GM18861 (cell line): ENCODE measurements around the gene KLC1.

Source experiments
- ATAC-seq: cut with Tn5 transposase; IDR thresholded peaks from one replicate; pipeline ENCODE4 v1.9.1; 2021; ENCODE audit not compliant: unreplicated experiment

Gene KLC1

GRCh38 chr14:103748534-103748857 lies 119.5 kb downstream of the KLC1 start:
- no peak for ATAC-seq

DNA sequence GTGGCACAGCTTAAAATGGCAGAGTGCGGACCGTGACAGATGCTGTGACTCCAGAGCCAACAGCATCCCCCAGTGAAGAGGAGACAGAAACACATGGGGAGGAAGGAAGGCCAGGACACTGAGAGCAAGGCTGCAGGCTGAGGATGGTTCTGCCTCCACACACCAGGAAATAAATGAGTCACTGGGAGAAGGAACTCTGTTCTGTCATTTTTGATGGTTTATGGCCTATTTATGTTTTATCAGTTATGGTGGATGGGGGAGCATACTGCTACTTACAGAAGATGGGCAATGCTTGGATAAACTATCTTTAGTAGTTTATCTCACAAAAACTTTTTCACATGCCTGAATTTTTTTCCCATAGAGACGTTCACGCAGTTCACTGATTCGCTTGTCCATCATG lies 120.4 kb downstream of the KLC1 start:
- ATAC-seq: no peak

GRCh38 chr14:103749860-103750259 lies 120.8 kb downstream of the KLC1 start:
- no peak for ATAC-seq
